CD8-positive, alpha-beta memory T cell (primary cell): ENCODE measurements around the gene GNE. TPM values are rescaled to one million over a fixed set of nuclear protein-coding genes. Genes with fewer than 3 reads are reported as not detected.

Source experiments
- CTCF ChIA-PET: fragments of 350-600 bp; sonication (Branson Sonifier 250); formaldehyde crosslinking; loops from one replicate; lab custom pipeline; 2021; ENCODE audit warnings: antibody characterized with exemption; lab: Charles Lee
- POLR2A ChIA-PET: fragments of 350-600 bp; sonication (Branson Sonifier 250); formaldehyde crosslinking; loops from one replicate; lab custom pipeline; 2021; ENCODE audit warnings: antibody characterized with exemption; lab: Charles Lee
- DNase-seq, 5 donors: peaks; one replicate each; pipeline versions ENCODE4 v3.0.0 to v3.0.0-alpha.2; 2020 to 2022; ENCODE audit warnings: mixed read lengths in 1 of 5
- H3K27ac ChIP-seq: one replicate; pipeline ENCODE4 v1.7.0; 2013; ENCODE audit warnings: low read depth, mild to moderate bottlenecking, low read length, moderate library complexity
- H3K27me3 ChIP-seq: 2 replicates; pipeline ENCODE4 v1.7.0; 2013; ENCODE audit warnings: low read length, mild to moderate bottlenecking; ENCODE audit not compliant: insufficient read depth, poor library complexity, severe bottlenecking
- H3K36me3 ChIP-seq: 2 replicates; pipeline ENCODE4 v1.7.0; 2013; ENCODE audit warnings: mild to moderate bottlenecking, low read length, moderate library complexity; ENCODE audit not compliant: insufficient read depth
- H3K4me1 ChIP-seq: 2 replicates; pipeline ENCODE4 v1.7.0; 2013; ENCODE audit warnings: mild to moderate bottlenecking, low read length, moderate library complexity; ENCODE audit not compliant: insufficient read depth
- H3K4me3 ChIP-seq: 2 replicates; pipeline ENCODE4 v1.7.0; 2013; ENCODE audit warnings: mild to moderate bottlenecking, low read length
- H3K9me3 ChIP-seq: 2 replicates; pipeline ENCODE4 v1.7.0; 2013; ENCODE audit warnings: mild to moderate bottlenecking, low read length
- H3K27ac Mint-ChIP-seq, 8 donors: one replicate each; pipeline ENCODE4 v1.8.0; 2020 to 2021; ENCODE audit warnings: mixed read lengths in 8 of 8, mild to moderate bottlenecking in 6 of 8, inconsistent platforms in 3 of 8, moderate library complexity in 3 of 8
- H3K27me3 Mint-ChIP-seq, 2 donors: one replicate each; pipeline ENCODE4 v1.8.0; 2020 to 2021; ENCODE audit warnings: mixed read lengths in 2 of 2, mild to moderate bottlenecking in 1 of 2, moderate library complexity in 1 of 2
- H3K36me3 Mint-ChIP-seq, 3 donors: one replicate each; pipeline ENCODE4 v1.8.0; 2020 to 2021; ENCODE audit warnings: mixed read lengths in 3 of 3, inconsistent platforms in 1 of 3, mild to moderate bottlenecking in 1 of 3
- H3K4me1 Mint-ChIP-seq, 3 donors: one replicate each; pipeline ENCODE4 v1.8.0; 2020 to 2021; ENCODE audit warnings: mixed read lengths in 3 of 3, inconsistent platforms in 1 of 3, mild to moderate bottlenecking in 1 of 3
- H3K4me3 Mint-ChIP-seq, 7 donors: one replicate each; pipeline ENCODE4 v1.8.0; 2020 to 2021; ENCODE audit warnings: mixed read lengths in 7 of 7, mild to moderate bottlenecking in 6 of 7, moderate library complexity in 4 of 7, inconsistent platforms in 2 of 7
- H3K9me3 Mint-ChIP-seq, 5 donors: one replicate each; pipeline ENCODE4 v1.8.0; 2020 to 2022; ENCODE audit warnings: mixed read lengths in 5 of 5, mild to moderate bottlenecking in 3 of 5, moderate library complexity in 2 of 5, inconsistent platforms in 1 of 5
- polyA plus RNA-seq: library from polyadenylated mRNA; unstranded; fragments of 300-500 nt; fragmentation: Illumina TruSeq; gene quantifications from one replicate; pipeline ENCODE4 v1.2.3, GENCODE V29; 2021
- total RNA-seq, 2 experiments: library from RNA; stranded (reverse); gene quantifications; one replicate each; pipeline ENCODE4 v1.2.3, GENCODE V29; 2021

The GNE gene
- total and polyA plus RNA-seq, 3 experiments from 2014 or later, result 5.8 to 12.7 (median 11.6) TPM

- Histone ChIP-seq H3K27ac (no peak overlapping the region), H3K27me3 (no peaks in the 10 kb centered on the region), H3K4me3 (no peak overlapping the region), H3K4me1 (peaks cover 17% of the 10 kb centered on the region), H3K36me3 (peaks cover 21% of the 10 kb centered on the region), H3K9me3 (peaks cover 1% of the 10 kb centered on the region)
- DNase-seq, result no peak
- peak overlapping the region; percentile 12 to 84 (median 50) for H3K27ac Mint-ChIP-seq
- ChIA-PET POLR2A (no interaction called here), CTCF (no interaction called here)
- no peaks in the 10 kb centered on the region for H3K27me3 Mint-ChIP-seq
- peaks cover 30 to 50% (median 47%) of the 10 kb centered on the region in 3 donors for H3K4me1 Mint-ChIP-seq
- H3K4me3 Mint-ChIP-seq, result no peak overlapping the region
- H3K9me3 Mint-ChIP-seq, result peaks cover 0 to 3% (median 1%) of the 10 kb centered on the region in 5 donors
- H3K36me3 Mint-ChIP-seq, result peaks cover 6 to 88% (median 12%) of the 10 kb centered on the region in 3 donors
These were observed 40.8 kb downstream of the GNE start for GRCh38 chr9:36217256-36217968.

- Mint-ChIP-seq H3K4me1 (peaks cover 41 to 69% (median 67%) of the 10 kb centered on the region in 3 donors), H3K27ac (peak overlapping the region in 6 of 8 donors; percentile 39 to 72 (median 48)), H3K9me3 (no peaks in the 10 kb centered on the region), H3K27me3 (no peaks in the 10 kb centered on the region), H3K4me3 (no peak overlapping the region), H3K36me3 (peaks cover 0 to 92% (median 15%) of the 10 kb centered on the region in 3 donors)
- Histone ChIP-seq H3K36me3 (peaks cover 25% of the 10 kb centered on the region), H3K9me3 (no peaks in the 10 kb centered on the region), H3K27ac (no peak overlapping the region), H3K4me3 (no peak overlapping the region), H3K4me1 (peaks cover 22% of the 10 kb centered on the region), H3K27me3 (no peaks in the 10 kb centered on the region)
- CTCF ChIA-PET, result no interaction called here
- POLR2A ChIA-PET, result no interaction called here
- no peak for DNase-seq
These were observed 43.7 kb downstream of the GNE start for GRCh38 chr9:36214571-36214970.

- ChIA-PET POLR2A (no interaction called here), CTCF (no interaction called here)
- H3K9me3 ChIP-seq, result no peaks in the 10 kb centered on the region
- H3K4me3 ChIP-seq, result no peak overlapping the region
- peaks cover 26% of the 10 kb centered on the region for H3K4me1 ChIP-seq
- DNase-seq, result no peak
- H3K27me3 ChIP-seq, result no peaks in the 10 kb centered on the region
- peak overlapping the region in 2 of 8 donors; percentile 33 to 47 for H3K27ac Mint-ChIP-seq
- H3K9me3 Mint-ChIP-seq, result no peaks in the 10 kb centered on the region
- H3K27me3 Mint-ChIP-seq, result no peaks in the 10 kb centered on the region
- peaks cover 0 to 92% (median 17%) of the 10 kb centered on the region in 3 donors for H3K36me3 Mint-ChIP-seq
- H3K27ac ChIP-seq, result no peak overlapping the region
- peaks cover 29% of the 10 kb centered on the region for H3K36me3 ChIP-seq
- no peak overlapping the region for H3K4me3 Mint-ChIP-seq
- peaks cover 44 to 70% (median 69%) of the 10 kb centered on the region in 3 donors for H3K4me1 Mint-ChIP-seq
These were observed 44.3 kb downstream of the GNE start for GRCh38 chr9:36213989-36214388.

DNA sequence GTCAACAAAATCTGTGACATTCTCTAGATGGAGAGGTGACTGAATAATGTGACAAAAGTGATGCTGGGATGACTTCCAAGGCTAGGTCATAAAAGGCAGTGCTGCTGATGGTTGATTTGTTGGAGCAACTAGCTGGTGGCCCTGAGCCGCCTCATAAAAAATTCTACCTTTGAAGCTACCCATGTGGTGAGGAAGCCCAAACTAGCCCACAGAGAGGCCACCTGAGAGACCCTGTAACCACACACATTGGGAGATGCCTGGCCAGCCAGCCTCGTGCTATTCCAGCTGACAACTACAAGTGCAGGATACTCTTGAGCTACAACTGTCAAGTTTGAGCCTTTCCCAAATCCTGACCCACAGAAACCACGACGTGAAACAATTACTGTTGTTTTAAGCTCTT is 44.9 kb downstream of the GNE start:
- H3K27ac ChIP-seq, result no peak overlapping the region
- H3K4me3 ChIP-seq, result no peak overlapping the region
- H3K4me1 ChIP-seq, result peaks cover 32% of the 10 kb centered on the region
- H3K27me3 Mint-ChIP-seq, result no peaks in the 10 kb centered on the region
- no peaks in the 10 kb centered on the region for H3K9me3 ChIP-seq
- no peaks in the 10 kb centered on the region for H3K27me3 ChIP-seq
- H3K27ac Mint-ChIP-seq, result peak overlapping the region in 7 of 8 donors; percentile 11 to 92 (median 57)
- no peak overlapping the region for H3K4me3 Mint-ChIP-seq
- ChIA-PET POLR2A (no interaction called here), CTCF (interaction anchor here (1.3 kb wide), 1 partner anchor 23 kb away, joined by 5 read pairs; the partner anchor contains the start of gene CLTA)
- peaks cover 40 to 70% (median 69%) of the 10 kb centered on the region in 3 donors for H3K4me1 Mint-ChIP-seq
- no peaks in the 10 kb centered on the region for H3K9me3 Mint-ChIP-seq
- DNase-seq, result no peak
- H3K36me3 ChIP-seq, result peaks cover 35% of the 10 kb centered on the region
- H3K36me3 Mint-ChIP-seq, result peaks cover 0 to 92% (median 15%) of the 10 kb centered on the region in 3 donors

DNA sequence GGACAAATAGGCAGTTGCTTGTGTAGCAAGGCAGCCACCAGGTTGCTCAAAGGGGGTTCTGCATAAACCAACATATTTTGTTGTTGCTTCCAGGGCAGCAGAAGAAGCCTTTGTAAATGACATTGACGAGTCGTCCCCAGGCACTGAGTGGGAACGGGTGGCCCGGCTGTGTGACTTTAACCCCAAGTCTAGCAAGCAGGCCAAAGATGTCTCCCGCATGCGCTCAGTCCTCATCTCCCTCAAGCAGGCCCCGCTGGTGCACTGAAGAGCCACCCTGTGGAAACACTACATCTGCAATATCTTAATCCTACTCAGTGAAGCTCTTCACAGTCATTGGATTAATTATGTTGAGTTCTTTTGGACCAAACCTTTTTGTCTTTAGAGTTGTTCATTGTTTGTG is 46.7 kb downstream of the GNE start:
- Histone ChIP-seq H3K4me1 (peaks cover 37% of the 10 kb centered on the region), H3K4me3 (no peak overlapping the region), H3K27me3 (no peaks in the 10 kb centered on the region), H3K9me3 (no peaks in the 10 kb centered on the region), H3K27ac (no peak overlapping the region), H3K36me3 (peaks cover 44% of the 10 kb centered on the region)
- Mint-ChIP-seq H3K9me3 (no peaks in the 10 kb centered on the region), H3K36me3 (peaks cover 0 to 92% (median 18%) of the 10 kb centered on the region in 3 donors), H3K27ac (peak overlapping the region in 6 of 8 donors; percentile 10 to 75 (median 28)), H3K4me3 (no peak overlapping the region), H3K4me1 (peaks cover 40 to 76% (median 74%) of the 10 kb centered on the region in 3 donors), H3K27me3 (peaks cover 0 to 2% of the 10 kb centered on the region in 2 donors)
- POLR2A ChIA-PET, result no interaction called here
- CTCF ChIA-PET, result no interaction called here
- DNase-seq, result no peak

GRCh38 chr9:36210722-36211121 is 47.5 kb downstream of the GNE start:
- H3K4me3 Mint-ChIP-seq, result no peak overlapping the region
- no peaks in the 10 kb centered on the region for H3K9me3 Mint-ChIP-seq
- H3K4me1 Mint-ChIP-seq, result peaks cover 40 to 78% (median 74%) of the 10 kb centered on the region in 3 donors
- peaks cover 0 to 2% of the 10 kb centered on the region in 2 donors for H3K27me3 Mint-ChIP-seq
- Histone ChIP-seq H3K27ac (no peak overlapping the region), H3K4me3 (no peak overlapping the region), H3K36me3 (peaks cover 48% of the 10 kb centered on the region), H3K9me3 (no peaks in the 10 kb centered on the region), H3K4me1 (peaks cover 31% of the 10 kb centered on the region), H3K27me3 (no peaks in the 10 kb centered on the region)
- DNase-seq, result no peak
- H3K27ac Mint-ChIP-seq, result peak overlapping the region in 6 of 8 donors; percentile 14 to 75 (median 40)
- POLR2A ChIA-PET, result no interaction called here
- CTCF ChIA-PET, result interaction anchor here (1.5 kb wide), 1 partner anchor 42 kb away, joined by 3 read pairs; no protein-coding TSS in a partner anchor
- H3K36me3 Mint-ChIP-seq, result peaks cover 0 to 96% (median 20%) of the 10 kb centered on the region in 3 donors

DNA sequence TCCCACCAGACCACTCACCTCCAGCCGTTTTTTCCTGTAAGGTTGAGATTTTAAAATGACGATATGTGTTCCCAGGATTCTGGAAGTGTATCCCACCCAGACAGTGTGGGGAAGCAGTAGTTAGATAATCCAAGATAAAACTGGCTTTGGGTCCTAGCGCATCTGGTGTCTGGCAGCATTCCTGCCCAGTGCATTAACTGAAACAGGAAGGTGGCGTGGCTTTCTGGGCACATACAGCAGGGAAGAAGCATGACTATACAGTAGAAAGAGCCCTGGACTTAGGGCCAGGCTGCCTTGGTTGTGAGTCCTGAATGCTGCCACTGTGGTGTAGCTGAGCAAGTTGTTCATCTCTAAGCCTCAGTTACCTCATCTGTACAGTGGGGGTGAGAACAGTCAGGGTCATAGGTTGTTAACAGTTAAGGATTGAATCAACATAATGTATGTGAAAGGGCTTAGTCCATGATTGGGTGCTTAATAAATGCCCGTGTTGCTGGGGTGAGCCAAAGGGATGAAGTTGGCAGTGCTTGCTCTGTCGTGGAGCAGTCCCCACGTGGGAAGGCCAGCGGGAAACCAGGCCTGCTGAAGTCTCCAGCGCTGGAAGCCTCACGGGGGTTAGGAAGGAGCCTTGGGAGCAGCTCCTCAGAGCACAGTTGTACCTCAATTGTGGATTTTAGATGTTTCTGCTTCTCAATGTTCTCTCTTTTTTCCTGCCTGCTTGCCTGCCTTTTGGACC is 49.6 kb downstream of the GNE start:
- ChIA-PET CTCF (interaction anchor here (1.1 kb wide), 1 partner anchor 18 kb away, joined by 3 read pairs; the partner anchor contains the start of gene CLTA), POLR2A (no interaction called here)
- Histone ChIP-seq H3K27ac (no peak overlapping the region), H3K9me3 (no peaks in the 10 kb centered on the region), H3K4me3 (no peak overlapping the region), H3K36me3 (peaks cover 64% of the 10 kb centered on the region), H3K27me3 (no peaks in the 10 kb centered on the region), H3K4me1 (peaks cover 27% of the 10 kb centered on the region)
- peaks cover 0 to 98% (median 27%) of the 10 kb centered on the region in 3 donors for H3K36me3 Mint-ChIP-seq
- DNase-seq, result no peak
- peaks cover 40 to 70% (median 69%) of the 10 kb centered on the region in 3 donors for H3K4me1 Mint-ChIP-seq
- H3K4me3 Mint-ChIP-seq, result no peak overlapping the region
- H3K9me3 Mint-ChIP-seq, result no peaks in the 10 kb centered on the region
- peaks cover 0 to 2% of the 10 kb centered on the region in 2 donors for H3K27me3 Mint-ChIP-seq
- H3K27ac Mint-ChIP-seq, result peak overlapping the region; percentile 17 to 84 (median 62)
